Endothelial cell of umbilical vein (primary cell): ENCODE results near the gene SNRPD2. TPM values are rescaled to one million over a fixed set of nuclear protein-coding genes. Genes with fewer than 3 reads are reported as not detected.

Experiments used
- BruUV-seq: library from RNA; stranded (reverse); fragments of 400-500 nt; replicated peaks from 2 replicates; lab custom pipeline; 2021; lab: Mats Ljungman, UMichigan
- CTCF ChIA-PET: fragments of 300-600, 350-600 bp; sonication (Branson Sonifier 250); formaldehyde crosslinking; loops from one replicate; lab custom pipeline; 2021; ENCODE audit warnings: antibody characterized with exemption, inconsistent platforms; lab: Charles Lee
- POLR2A ChIA-PET: fragments of 300-600, 350-600 bp; sonication (Branson Sonifier 250); formaldehyde crosslinking; loops from one replicate; lab custom pipeline; 2021; ENCODE audit warnings: antibody characterized with exemption, inconsistent platforms; lab: Charles Lee
- DNase-seq: peaks from one replicate; pipeline ENCODE4 v3.0.0-alpha.2; 2011; ENCODE audit warnings: low read depth, low spot score
- FAIRE-seq: peaks from 2 replicates; lab custom pipeline; 2011; peaks lifted over from hg19 to GRCh38; lab: Jason Lieb, UNC
- H2AFZ ChIP-seq: 2 replicates; pipeline ENCODE4 v1.6.0; 2012; ENCODE audit warnings: low read depth, low read length, control low read depth, inconsistent platforms
- H3K27ac ChIP-seq: 2 replicates; pipeline ENCODE4 v1.5.1; 2011; ENCODE audit warnings: low read depth, mild to moderate bottlenecking, control low read depth, low read length, moderate library complexity; ENCODE audit not compliant: insufficient read depth
- H3K27me3 ChIP-seq, 2 experiments: 2 replicates each; pipeline versions ENCODE4 v1.6.0 to v1.6.1; 2011; ENCODE audit warnings: low read length in 2 of 2, mixed read lengths in 1 of 2; ENCODE audit not compliant: control insufficient read depth in 2 of 2, insufficient read depth in 2 of 2
- H3K36me3 ChIP-seq, 2 experiments: 2 replicates in 1 of 2; 3 replicates in 1 of 2; pipeline ENCODE4 v1.5.1; 2011; ENCODE audit warnings: low read length in 2 of 2, mild to moderate bottlenecking in 1 of 2, moderate library complexity in 1 of 2; ENCODE audit not compliant: control insufficient read depth in 2 of 2, insufficient read depth in 2 of 2; ENCODE audit errors: extremely low read depth in 1 of 2
- H3K4me1 ChIP-seq: 3 replicates; pipeline ENCODE4 v1.5.1; 2011; ENCODE audit warnings: mild to moderate bottlenecking, low read length; ENCODE audit not compliant: control insufficient read depth, insufficient read depth; ENCODE audit errors: extremely low read depth
- H3K4me2 ChIP-seq: 2 replicates; pipeline ENCODE4 v1.6.1; 2011; ENCODE audit warnings: low read length, control low read depth, mixed read lengths; ENCODE audit not compliant: insufficient read depth
- H3K4me3 ChIP-seq, 3 experiments: fragments of 200-600 bp in 1 of 3; sonication (generic), shearing (Covaris generic) in 1 of 3; replicated peaks in 1 of 3; 2 replicates each; pipeline ENCODE4 v1.5.1; 2011 to 2016; ENCODE audit warnings: control low read depth in 3 of 3, low read length in 3 of 3, mild to moderate bottlenecking in 2 of 3, inconsistent platforms in 1 of 3, low read depth in 1 of 3, moderate library complexity in 1 of 3; ENCODE audit not compliant: insufficient read depth in 1 of 3
- H3K79me2 ChIP-seq: 2 replicates; pipeline ENCODE4 v1.6.0; 2012; ENCODE audit warnings: low read length, inconsistent platforms; ENCODE audit not compliant: control insufficient read depth, insufficient read depth
- H3K9ac ChIP-seq: replicated peaks from 2 replicates; pipeline ENCODE3; 2011; ENCODE audit warnings: low read length, control low read depth; ENCODE audit not compliant: insufficient read depth; ENCODE audit errors: extremely low read depth
- H3K9me1 ChIP-seq: replicated peaks from 3 replicates; pipeline ENCODE4 v1.6.0; 2011; ENCODE audit warnings: mild to moderate bottlenecking, low read length; ENCODE audit not compliant: control insufficient read depth, insufficient read depth; ENCODE audit errors: extremely low read depth
- H3K9me3 ChIP-seq: replicated peaks from 2 replicates; pipeline ENCODE4 v1.5.1; 2012; ENCODE audit warnings: low read length, inconsistent platforms; ENCODE audit not compliant: control insufficient read depth, insufficient read depth
- H4K20me1 ChIP-seq: replicated peaks from 2 replicates; pipeline ENCODE3; 2011; ENCODE audit warnings: mild to moderate bottlenecking, low read length; ENCODE audit not compliant: control insufficient read depth, insufficient read depth; ENCODE audit errors: extremely low read depth
- CTCF ChIP-seq, 2 donors: IDR thresholded peaks; 1 replicate in 1 of 2; 2 replicates in 1 of 2; pipeline ENCODE4 v1.5.1; 2011; ENCODE audit warnings: low read length in 2 of 2, mild to moderate bottlenecking in 2 of 2, moderate library complexity in 2 of 2, control low read depth in 1 of 2, inconsistent platforms in 1 of 2, low read depth in 1 of 2; ENCODE audit not compliant: insufficient read depth in 1 of 2; ENCODE audit errors: extremely low read depth in 1 of 2
- EZH2 ChIP-seq: IDR thresholded peaks from 2 replicates; pipeline ENCODE4 v1.6.1; 2012; ENCODE audit warnings: borderline replicate concordance, low read depth, mild to moderate bottlenecking, moderate library complexity, low read length, inconsistent platforms; ENCODE audit not compliant: severe bottlenecking
- FOS ChIP-seq: IDR thresholded peaks from 2 replicates; pipeline ENCODE4 v1.6.1; 2011; ENCODE audit warnings: mild to moderate bottlenecking, low read length, moderate library complexity, borderline replicate concordance; ENCODE audit not compliant: insufficient read depth
- GATA2 ChIP-seq: IDR thresholded peaks from 2 replicates; pipeline ENCODE4 v1.7.0; 2011; ENCODE audit warnings: low read depth, mild to moderate bottlenecking, moderate library complexity, mixed read lengths, low read length; ENCODE audit not compliant: insufficient read length, insufficient read depth
- JUN ChIP-seq: IDR thresholded peaks from 2 replicates; pipeline ENCODE4 v1.6.1; 2011; ENCODE audit warnings: borderline replicate concordance, low read depth; ENCODE audit not compliant: insufficient read length, insufficient read depth
- MAX ChIP-seq: IDR thresholded peaks from 2 replicates; pipeline ENCODE4 v1.6.1; 2011; ENCODE audit not compliant: insufficient read depth, insufficient read length
- MYC ChIP-seq: IDR thresholded peaks from one replicate; pipeline ENCODE4 v1.6.1; 2011; ENCODE audit warnings: mild to moderate bottlenecking, low read depth, low read length
- POLR2A ChIP-seq: IDR thresholded peaks from 2 replicates; pipeline ENCODE4 v1.6.1; 2012; ENCODE audit warnings: low read depth, mild to moderate bottlenecking, control low read depth, low read length
- POLR2AphosphoS5 ChIP-seq: IDR thresholded peaks from 2 replicates; pipeline ENCODE4 v1.6.1; 2012; ENCODE audit warnings: low read depth, mild to moderate bottlenecking, control low read depth, low read length, moderate library complexity; ENCODE audit not compliant: insufficient read depth
- dilution Hi-C: fragments of 300-500 bp; cut with MboI; formaldehyde crosslinking; loops from one replicate; pipeline ENCODE4 v1.15.0; 2019; ENCODE audit warnings: low sequenced_read_pairs; ENCODE audit not compliant: extremely low pct_ligation_motif_present
- intact Hi-C: fragments of 100-400 bp; cut with micrococcal nuclease; formaldehyde crosslinking; loops from one replicate; pipeline ENCODE4 v1.10.0; 2022
- polyA plus RNA-seq, 4 experiments: library from polyadenylated mRNA; depleted of rRNA in 3 of 4; stranded (reverse) in 3 of 4; unstranded in 1 of 4; fragments of >200 nt; gene quantifications; 2 replicates each; pipeline versions ENCODE4 v1.2.1 to v1.2.3, GENCODE V29; 2011 to 2012; ENCODE audit warnings: missing spikeins in 1 of 4
- total RNA-seq: library from RNA; stranded (reverse); gene quantifications from 2 replicates; pipeline ENCODE4 v1.2.3, GENCODE V29; 2021

The SNRPD2 gene
- total and polyA plus RNA-seq, 2 donors (not counting 3 experiments of a cell fraction or from before 2014, with no cell fraction given): 512 to 519 TPM

- Histone ChIP-seq H3K27ac (no peak overlapping the region), H3K9ac (no peak overlapping the region), H3K4me1 (no peaks in the 10 kb centered on the region), H2AFZ (no peak overlapping the region), H3K9me1 (no peaks in the 10 kb centered on the region), H3K79me2 (no peaks in the 10 kb centered on the region), H4K20me1 (no peaks in the 10 kb centered on the region), H3K4me3 (no peak overlapping the region), H3K36me3 (no peaks in the 10 kb centered on the region), H3K9me3 (no peaks in the 10 kb centered on the region), H3K4me2 (no peak overlapping the region), H3K27me3 (peaks cover 0 to 7% of the 10 kb centered on the region in 2 experiments)
- intact Hi-C loops (no loop called here), dilution Hi-C loops (no loop called here)
- BruUV-seq: no TSS peak
- FAIRE-seq: no peak
- POLR2A ChIA-PET: no interaction called here
- no peak for DNase-seq
- TF ChIP-seq JUN: no peak
- no peak for TF ChIP-seq POLR2A
- no peak for TF ChIP-seq FOS
- TF ChIP-seq GATA2: no peak
- no peak for TF ChIP-seq MAX
- TF ChIP-seq MYC: no peak
- no peak for TF ChIP-seq EZH2
- no peak for TF ChIP-seq CTCF (IDR thresholded peaks at IDR 0.05; ENCODE audit: extremely low read depth in 1 of 2, insufficient read depth in 1 of 2, low read depth in 1 of 2, low read length in 2 of 2)
- TF ChIP-seq POLR2AphosphoS5: no peak
- CTCF ChIA-PET: interaction anchor here (1.0 to 1.1 kb wide), 2 partner anchors 16 to 18 kb away, joined by 3 read pairs; no protein-coding TSS in a partner anchor
Observed at GRCh38 chr19:45659096-45659729, 32.5 kb downstream of the SNRPD2 start.
